ENCODE measurements around the gene TAB2.
"Not testable (repeated sequence)": the region's sequence is repeated elsewhere in the genome, so short reads cannot be mapped to it uniquely, and the experiment has no call there.

Gene TAB2

GRCh38 chr6:149313070-149313469 is 4.4 kb upstream of the TAB2 start:
- DNase-seq (ENCODE audit: low spot score), result no peak

GRCh38 chr6:149313861-149314260 is 3.7 kb upstream of the TAB2 start:
- no peak for DNase-seq (ENCODE audit: low spot score)

GRCh38 chr6:149314325-149314905 is 3.1 kb upstream of the TAB2 start:
- no peak for DNase-seq (ENCODE audit: low spot score)

- no peak for DNase-seq (ENCODE audit: low spot score)
Measured at GRCh38 chr6:149316108-149316727, 1.3 kb upstream of the TAB2 start.

GRCh38 chr6:149316740-149317643 is 520 bp upstream of the TAB2 start:
- peak; percentile 86 for DNase-seq (ENCODE audit: low spot score)

- no peak for DNase-seq (ENCODE audit: low spot score)
Measured at GRCh38 chr6:149318581-149319286, 1.2 kb downstream of the TAB2 start.

GRCh38 chr6:149319422-149319821 is 1.9 kb downstream of the TAB2 start:
- no peak for DNase-seq (ENCODE audit: low spot score)

- not testable (repeated sequence) for DNase-seq (ENCODE audit: low spot score)
Measured at GRCh38 chr6:149320016-149320415, 2.5 kb downstream of the TAB2 start.

GRCh38 chr6:149320796-149321195 is 3.3 kb downstream of the TAB2 start:
- DNase-seq (ENCODE audit: low spot score), result no peak

- no peak for DNase-seq (ENCODE audit: low spot score)
Measured at GRCh38 chr6:149323353-149323752, 5.8 kb downstream of the TAB2 start.

- no peak for DNase-seq (ENCODE audit: low spot score)
Measured at GRCh38 chr6:149323925-149324324, 6.4 kb downstream of the TAB2 start.

GRCh38 chr6:149324428-149324827 is 6.9 kb downstream of the TAB2 start:
- DNase-seq (ENCODE audit: low spot score), result no peak

GRCh38 chr6:149325648-149326236 is 8.2 kb downstream of the TAB2 start:
- DNase-seq (ENCODE audit: low spot score), result no peak

- DNase-seq (ENCODE audit: low spot score), result no peak
Measured at GRCh38 chr6:149327638-149328037, 10.1 kb downstream of the TAB2 start.

- DNase-seq (ENCODE audit: low spot score), result no peak
Measured at GRCh38 chr6:149328083-149328482, 10.6 kb downstream of the TAB2 start.

- DNase-seq (ENCODE audit: low spot score), result no peak
Measured at GRCh38 chr6:149329529-149329928, 12.0 kb downstream of the TAB2 start.

GRCh38 chr6:149330133-149330532 is 12.6 kb downstream of the TAB2 start:
- no peak for DNase-seq (ENCODE audit: low spot score)

- DNase-seq (ENCODE audit: low spot score), result no peak
Measured at GRCh38 chr6:149331043-149331807, 13.7 kb downstream of the TAB2 start.

- no peak for DNase-seq (ENCODE audit: low spot score)
Measured at GRCh38 chr6:149331871-149332270, 14.4 kb downstream of the TAB2 start.

- no peak for DNase-seq (ENCODE audit: low spot score)
Measured at GRCh38 chr6:149332602-149333265, 15.2 kb downstream of the TAB2 start.

GRCh38 chr6:149333266-149333620 is 15.7 kb downstream of the TAB2 start:
- no peak for DNase-seq (ENCODE audit: low spot score)

Measured in iPS-NIHi11 (cell line).